HG03175 (cell line): ENCODE measurements around the gene LRRTM4.

Experiments used
- ATAC-seq: cut with Tn5 transposase; IDR thresholded peaks from one replicate; pipeline ENCODE4 v1.9.1; 2021; ENCODE audit warnings: mild to moderate bottlenecking, moderate library complexity; ENCODE audit not compliant: unreplicated experiment

LRRTM4 gene

DNA sequence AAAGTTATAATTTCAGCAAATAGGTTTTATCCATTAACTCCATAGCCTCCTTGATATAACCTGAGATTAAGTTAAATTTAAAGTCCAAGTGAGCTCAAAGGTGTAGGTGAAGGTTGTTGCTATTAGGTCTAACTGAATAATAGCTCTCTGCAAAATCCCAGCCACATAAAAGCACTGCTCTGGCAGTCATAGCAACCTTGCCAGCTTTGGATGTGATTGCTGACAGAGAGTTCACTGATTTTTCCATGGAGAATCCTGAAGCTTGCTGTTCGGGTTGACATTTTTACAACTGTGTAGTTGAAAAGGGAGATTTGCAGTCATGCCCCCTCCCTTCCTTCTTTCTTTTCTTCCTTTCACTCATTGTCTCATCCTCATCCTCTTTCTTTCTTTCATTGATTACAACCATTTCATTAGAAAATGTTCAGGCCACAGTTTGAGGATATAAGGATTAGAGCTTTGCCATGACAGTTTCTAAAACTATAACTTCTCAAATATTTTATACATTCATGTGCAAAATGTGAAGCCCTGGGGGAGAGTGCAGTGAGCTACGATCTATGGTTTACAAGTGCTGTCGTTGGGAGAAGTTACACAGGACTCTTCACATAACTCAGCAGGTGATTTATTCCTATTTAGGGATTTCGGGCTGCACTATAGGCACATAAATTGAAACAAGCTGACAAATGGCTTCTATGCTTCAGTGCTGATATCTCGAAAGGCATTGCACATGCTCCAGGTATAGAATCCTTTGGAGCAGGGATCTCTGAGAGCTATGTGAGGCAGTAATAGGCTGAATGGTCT, 193.8 kb downstream of the LRRTM4 start:
- ATAC-seq = no peak

DNA sequence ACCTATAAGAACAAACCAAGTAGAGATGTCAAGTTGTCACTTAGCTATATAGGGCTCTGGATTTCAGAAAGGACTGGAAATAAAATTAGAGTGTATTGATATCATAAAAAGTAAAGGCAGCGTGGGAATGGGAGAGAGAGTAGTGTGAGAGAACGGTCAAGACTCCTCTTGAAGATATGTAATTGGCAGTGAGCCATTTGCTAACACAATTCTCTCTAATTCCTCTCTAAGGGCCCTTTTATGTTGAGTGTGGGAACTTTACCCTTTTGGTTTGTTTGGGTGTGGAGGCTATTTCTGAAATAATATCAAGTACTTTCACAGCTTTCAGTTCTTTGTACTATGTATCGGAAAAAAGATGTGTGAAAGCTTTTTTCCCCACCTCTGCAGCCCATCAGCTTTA, 196.8 kb downstream of the LRRTM4 start:
- no peak for ATAC-seq

DNA sequence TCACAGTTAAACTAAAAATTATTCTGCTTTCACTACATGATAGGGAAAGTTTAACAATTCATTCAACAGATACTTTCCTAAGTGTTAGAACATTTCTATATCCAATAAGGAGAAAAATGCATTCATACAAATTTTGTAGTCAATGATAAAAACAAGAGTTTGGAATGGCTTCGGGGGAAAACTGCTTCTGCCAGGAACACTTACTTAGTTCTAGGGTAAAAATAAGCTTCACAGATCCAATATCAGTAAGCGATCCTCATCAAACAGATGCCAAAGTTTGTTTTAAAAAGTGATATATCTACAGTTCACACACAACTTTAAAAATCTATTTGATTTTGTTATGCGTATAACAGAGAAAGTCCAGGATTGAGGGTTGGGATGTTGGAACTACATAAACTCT, 199.7 kb downstream of the LRRTM4 start:
- no peak for ATAC-seq

DNA sequence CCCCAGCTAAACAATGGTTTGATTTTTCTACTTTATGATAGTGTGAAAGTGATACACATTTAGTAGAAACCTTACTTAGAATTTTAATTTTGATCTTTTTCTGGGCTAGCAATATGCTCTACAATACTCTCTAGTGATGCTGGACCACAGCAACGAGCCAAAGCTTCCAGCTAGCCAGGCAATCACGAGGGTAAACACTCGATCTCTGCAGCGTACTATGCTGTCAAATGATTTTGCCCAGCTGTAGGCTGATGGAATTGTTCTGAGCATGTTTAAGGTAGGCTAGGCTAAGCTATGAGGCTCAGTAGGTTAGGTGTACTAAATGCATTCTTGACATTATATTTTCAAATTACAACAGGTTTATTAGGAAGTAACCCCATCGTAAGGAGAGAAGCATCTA, 207.5 kb downstream of the LRRTM4 start:
- no peak for ATAC-seq

DNA sequence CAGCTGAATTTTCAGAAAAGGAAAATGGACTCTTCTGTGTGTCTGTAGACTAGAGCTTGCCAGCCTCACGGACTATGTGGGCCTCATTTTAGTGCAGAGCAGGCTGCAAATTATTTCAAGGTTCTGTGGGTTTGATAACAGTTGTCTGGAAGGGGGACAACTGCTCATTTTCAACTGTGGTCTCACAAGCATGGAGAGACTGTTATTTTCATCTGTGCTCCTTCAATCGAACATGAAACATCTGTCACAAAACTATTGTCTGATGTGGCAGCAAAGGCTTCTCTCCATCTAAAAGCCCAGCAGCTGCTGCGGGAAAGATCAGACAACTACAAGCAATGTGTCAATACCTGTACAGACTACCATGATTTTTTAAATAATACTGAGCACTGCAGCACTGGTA, 211.8 kb downstream of the LRRTM4 start:
- ATAC-seq = no peak

DNA sequence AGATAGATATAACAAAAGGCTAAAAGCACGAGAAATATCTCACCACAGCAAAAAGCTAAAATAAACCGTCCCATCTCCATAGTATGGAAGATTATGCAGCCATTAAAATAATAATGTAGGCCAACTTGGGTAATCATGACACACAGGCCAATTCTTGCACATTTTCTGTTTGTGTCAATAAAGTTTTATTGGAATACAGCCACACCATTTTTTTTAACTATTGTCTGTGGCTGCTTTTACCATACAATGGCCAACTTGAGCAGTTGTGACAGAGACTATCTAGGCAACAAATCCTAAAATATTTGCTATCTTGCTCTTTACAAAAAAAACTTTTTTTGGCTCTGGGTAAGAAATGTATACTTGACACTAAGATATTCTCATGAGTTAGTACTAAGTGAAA, 212.5 kb downstream of the LRRTM4 start:
- ATAC-seq = no peak

DNA sequence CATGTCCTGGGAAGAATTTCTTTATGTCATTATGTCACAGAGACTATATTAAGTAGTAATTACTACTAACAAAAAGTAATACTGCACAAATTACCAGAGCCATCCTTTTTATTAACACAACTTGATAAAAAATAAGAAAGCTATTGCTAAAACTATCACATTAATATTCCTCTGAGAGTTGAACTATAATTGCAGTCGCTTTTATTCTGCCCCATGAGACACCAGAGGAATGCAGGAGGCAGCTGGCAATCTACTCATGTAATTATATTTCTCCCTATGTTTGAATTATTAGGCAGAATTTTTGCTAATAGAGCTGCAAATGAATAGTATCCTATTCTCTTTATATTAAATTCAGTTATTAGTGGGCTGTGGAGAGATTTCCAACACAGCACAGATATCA, 220.7 kb downstream of the LRRTM4 start:
- ATAC-seq = no peak

DNA sequence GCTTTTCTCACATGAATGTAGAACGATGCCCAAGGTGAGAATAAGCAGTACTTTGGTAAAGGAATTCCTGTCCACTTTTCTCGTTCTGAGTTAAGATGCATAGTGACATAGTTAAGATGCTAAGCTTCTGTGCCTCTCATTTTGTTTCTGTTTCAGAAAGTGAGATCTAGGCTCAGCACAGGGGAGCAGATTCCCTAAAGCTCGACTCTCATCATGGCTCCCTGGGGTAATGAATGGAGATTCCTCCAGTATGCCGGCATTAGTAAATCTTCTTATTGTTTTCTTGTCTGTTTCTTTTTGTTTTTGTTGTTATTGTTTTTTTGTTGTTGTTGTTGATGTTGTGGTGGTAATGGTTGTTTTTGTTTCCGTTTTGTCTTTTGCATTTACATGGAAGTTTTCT, 225.4 kb downstream of the LRRTM4 start:
- no peak for ATAC-seq

DNA sequence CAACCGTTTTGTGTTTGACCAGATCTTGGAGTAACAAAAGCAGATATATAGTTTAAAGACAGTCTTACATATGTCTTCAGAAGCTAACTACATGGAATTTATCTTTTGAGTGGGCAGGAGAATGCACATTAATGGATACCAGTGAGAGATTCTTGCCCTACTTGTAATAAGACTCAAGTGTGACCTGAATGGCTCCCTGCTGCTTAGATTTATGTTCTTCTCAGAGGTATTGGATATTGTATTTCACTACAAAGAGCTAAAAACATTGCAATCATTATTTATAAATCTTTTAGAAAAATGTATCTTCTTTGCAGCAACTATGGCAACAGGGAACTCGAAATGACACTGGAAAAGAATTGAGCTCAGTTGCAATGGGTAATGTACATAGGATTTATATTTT, 227.7 kb downstream of the LRRTM4 start:
- no peak for ATAC-seq

DNA sequence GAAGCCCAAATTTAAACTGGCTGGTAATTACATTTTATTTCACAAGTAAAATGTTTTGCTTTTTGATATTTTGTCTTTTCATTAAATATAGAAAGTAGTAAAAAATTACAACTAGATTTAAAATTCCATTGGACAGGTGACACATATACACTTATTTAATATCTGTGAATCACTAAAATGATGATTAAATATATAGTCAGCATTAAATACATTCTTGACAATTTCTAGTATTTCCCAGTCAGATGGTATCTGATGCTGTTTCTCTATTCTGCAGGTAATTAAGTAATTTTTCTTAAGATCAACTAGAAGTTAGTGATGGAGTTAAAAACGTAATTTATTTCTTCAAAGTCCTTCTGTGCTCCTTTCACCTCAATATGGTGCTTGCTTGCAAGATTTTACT, 237.8 kb downstream of the LRRTM4 start:
- ATAC-seq = no peak

DNA sequence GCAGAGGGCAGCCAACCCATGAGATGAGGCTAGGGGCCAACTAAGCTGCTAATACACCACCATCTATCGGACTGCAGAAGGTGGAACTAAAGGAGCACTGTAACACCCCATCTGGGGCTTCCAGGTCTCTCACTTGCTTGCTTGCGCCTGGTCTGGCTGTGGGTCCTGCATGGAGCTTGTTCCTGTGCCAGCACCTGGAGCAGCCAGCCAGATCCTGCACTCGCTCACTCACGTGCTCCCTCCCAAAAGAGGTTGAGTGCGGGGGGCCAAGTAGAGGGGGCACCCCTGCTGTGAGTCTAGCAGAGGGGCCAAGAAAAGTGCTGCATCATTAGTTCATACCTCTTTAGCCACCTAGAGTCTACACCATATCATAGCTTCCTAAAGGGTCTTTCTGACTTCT, 250.9 kb downstream of the LRRTM4 start:
- no peak for ATAC-seq

DNA sequence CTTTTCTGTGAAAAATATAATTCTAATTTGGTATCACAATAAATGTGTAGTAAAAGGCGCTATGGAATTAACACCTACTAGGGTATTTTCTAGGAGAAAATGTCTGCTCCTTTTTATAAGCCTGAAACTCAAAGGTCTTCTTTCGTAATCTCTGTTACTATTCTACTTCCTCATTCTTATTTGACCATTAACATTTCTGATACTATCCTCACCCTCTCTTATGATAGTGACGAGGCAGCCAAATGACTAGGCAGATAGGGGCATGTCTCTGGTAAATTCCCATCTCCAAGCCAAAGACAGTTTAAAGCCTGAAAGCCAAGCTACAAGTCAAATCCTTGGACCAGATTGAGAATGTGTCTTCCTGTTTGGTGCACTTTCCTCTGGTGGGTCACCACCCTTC, 251.7 kb downstream of the LRRTM4 start:
- no peak for ATAC-seq

DNA sequence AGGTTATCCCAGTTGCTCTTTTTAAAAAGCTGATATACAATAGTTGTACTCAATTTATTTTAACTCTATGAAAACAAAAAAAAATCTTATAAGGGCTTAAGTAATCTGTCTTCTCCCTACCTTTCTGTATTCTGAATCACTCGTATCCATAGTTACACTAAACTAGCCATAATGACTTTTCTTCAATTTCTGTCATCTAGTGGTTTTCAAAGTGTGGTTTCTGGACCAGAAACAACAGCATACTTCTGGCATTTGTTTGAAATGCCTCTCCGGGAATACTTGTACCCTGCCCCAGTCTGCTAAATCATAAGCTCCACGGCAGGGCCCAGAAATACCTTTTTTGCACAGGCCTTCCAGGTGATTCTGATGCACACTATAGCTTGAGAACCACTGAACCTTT, 253.6 kb downstream of the LRRTM4 start:
- no peak for ATAC-seq

DNA sequence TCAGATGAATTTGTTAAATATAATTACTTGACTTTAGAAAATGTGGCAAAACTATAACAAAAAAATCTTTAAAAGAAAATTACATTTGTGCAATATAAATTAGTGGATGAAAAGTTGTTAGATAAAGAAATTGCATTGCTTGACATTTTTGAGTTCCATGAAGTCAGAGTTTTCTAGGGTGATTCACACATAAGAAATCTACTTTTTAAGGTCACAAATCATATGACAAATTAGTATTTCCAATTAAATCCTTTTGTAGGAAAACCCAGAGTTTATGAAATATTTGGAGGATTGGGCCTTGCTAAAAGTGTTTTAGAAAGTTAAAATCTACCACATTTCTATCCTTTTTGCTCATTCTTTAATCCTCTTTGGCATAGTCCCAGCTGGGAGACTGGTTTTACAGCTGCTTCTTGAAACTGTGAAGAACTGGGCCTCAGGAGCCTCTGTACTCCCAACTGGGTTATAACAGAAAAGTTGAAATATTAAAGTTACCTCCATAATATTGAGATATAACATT, 289.2 kb downstream of the LRRTM4 start:
- no peak for ATAC-seq

DNA sequence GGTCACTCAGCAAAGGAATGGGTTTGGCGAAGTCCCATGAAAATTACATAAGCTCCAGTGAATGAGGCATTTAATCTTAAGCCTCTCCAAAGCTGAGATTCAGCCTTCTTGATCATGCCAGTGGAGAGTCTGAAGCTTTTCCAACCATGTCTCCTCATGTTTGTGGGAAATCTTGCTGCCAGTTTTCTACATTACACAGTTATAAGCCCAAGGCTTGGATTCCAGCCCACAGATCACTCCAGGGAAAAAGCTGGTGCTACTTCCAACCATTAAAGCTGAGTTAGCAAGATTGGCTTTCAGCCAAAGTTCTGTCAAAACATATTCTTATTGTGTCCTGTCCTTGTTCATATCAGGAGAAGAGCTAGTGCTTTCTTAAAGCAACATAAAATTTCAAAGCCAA, 293.8 kb downstream of the LRRTM4 start:
- ATAC-seq = no peak

DNA sequence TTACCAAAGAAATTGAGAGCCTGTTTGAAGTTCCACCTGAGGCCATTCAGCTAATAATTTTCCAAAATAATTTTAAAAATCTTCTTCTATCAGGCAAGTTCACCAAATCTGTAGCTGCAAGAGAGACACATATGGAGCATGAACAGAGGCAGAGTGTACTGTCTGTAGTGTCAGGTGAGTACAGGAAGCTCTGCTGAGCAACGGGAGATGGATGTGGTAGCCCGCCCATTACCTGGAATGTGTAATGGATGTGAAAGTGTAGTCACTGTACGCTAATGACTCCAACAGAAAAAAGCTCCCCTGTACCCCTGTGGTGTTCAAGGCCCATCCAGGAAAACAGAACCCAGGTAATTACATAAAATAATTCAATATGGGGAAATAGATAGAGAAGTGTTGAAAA, 311.5 kb downstream of the LRRTM4 start:
- no peak for ATAC-seq

DNA sequence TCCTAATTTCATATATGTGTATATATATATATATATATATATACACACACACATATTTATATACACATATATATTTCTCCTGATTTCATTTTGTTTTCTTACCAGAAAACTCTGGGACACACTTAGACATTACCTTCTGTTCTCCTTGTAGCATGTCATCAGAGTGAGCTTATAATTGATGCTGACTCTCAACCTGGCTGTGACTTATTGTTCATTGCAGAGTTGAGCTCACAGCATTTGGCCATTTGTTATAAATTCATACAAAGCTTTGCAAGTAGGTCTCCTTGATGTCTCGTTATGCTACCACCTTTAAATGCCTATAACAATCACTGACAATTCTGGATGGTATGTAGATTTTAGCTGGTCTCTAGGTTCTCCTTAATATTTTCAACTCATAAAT, 314.8 kb downstream of the LRRTM4 start:
- ATAC-seq = no peak

DNA sequence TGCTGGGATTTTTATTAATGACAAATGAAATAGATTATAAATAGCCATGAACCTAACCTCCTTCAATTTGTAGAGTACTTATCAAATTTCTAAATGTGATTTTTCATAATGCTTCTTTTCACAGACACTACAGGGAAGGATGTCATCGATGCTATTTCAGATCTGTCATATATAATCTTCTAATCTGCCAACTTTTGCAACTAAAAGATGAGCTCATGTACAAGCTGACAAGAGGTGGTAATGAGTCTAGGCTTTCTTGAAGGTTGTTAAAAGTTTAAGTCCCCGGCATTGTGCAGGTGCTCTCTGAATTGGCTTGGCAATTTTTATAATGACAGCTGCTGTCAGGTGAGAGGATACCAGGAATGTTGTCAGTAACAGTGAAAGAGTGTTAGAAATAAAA, 320.4 kb downstream of the LRRTM4 start:
- no peak for ATAC-seq

DNA sequence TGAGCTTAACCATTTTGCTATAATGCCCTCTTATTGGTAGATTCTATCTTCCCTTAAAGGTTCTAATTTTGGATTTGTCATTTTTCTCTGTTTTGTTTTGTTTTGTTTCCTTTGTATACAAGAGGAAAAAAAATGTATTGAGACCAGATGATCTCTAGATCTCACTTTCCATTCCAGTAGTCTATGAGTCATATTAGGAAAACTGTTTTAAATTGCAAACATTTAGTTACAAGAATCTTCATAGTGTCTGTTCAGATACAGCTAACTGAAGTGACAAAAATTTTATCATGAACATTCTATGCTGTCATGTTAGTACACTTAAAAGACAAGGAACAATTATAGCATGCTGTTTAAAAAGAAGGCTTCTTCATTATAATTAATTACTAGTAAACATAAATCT, 322.8 kb downstream of the LRRTM4 start:
- ATAC-seq = no peak

DNA sequence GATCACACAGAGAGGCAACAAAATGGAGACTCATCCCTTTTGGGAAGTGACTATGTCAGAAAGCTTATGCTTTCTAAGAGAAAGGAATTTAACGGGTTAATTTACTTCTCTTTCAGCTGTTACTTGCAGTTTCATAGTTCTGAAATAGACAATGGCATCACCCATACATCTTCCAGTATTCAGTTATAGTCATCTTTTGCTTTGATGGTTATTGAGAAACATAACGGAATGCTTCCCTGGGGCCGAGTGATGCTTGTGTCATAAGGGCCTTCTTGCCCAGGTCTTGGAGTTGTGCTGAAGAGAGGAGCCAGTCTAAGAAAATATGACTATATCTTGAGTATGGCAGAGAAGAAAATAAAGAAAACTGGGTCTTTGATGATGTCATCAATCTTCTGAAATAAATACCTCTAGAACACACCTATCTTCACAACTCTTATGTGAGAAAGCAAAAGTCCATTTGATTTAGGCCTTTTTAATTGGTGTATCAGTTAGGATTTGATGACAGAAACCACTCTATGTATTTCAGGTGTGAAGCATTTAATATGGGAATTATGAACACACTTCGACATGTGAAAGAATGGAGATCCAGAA, 328.2 kb downstream of the LRRTM4 start:
- no peak for ATAC-seq

DNA sequence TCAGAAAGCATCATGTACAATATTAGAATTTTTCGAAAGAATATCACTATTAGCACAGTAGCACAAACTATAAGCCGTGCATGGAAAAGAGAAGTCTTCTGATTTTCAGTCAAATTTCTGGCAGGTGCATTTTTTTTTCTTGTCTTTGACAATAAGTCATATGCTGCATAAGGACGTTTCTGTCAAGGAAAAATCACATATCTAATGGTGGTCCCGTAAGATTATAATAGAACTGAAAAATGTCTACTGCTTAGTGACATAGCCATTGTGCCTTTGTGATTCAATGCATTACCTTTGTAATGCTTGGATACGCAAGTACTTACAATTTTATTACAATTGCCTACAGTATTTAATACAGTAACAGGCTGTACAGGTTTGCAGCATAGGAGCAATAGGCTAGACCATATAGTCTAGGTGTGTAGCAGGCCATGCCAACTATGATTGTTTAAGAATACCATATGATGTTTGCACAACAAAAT, 329.3 kb downstream of the LRRTM4 start:
- ATAC-seq = no peak

DNA sequence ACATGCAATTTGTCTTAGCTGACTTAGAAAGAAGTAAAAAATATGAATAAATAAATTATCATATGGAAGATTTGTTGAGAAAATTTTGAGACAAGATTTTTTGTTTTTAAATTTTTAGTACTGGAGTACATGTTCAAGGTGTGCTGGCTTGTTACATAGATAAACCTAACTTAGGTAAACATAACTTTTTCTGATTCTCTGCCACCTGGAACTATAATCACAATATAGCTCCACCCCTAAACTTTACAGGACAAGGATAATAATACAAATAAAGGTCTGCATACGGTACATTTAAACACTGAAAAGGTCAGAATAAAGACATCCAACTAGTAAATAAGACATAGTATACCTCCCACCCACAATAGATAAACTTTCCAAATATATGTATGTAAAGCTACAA, 330.5 kb downstream of the LRRTM4 start:
- ATAC-seq = no peak
